Hepatocyte (in vitro differentiated cells): Measurements from ENCODE around the gene EGLN2.
"Not testable (repeated sequence)": the region's sequence is repeated elsewhere in the genome, so short reads cannot be mapped to it uniquely, and the experiment has no call there.

Source experiments
- CTCF ChIP-seq: fragments of 200-600 bp; sonication (generic); IDR thresholded peaks from 2 replicates; pipeline ENCODE4 v1.5.1; 2016; ENCODE audit warnings: antibody characterized with exemption, mild to moderate bottlenecking; ENCODE audit not compliant: poor library complexity
- EZH2 ChIP-seq: fragments of 200-600 bp; sonication (generic); IDR thresholded peaks from 2 replicates; pipeline ENCODE4 v1.6.1; 2016; ENCODE audit warnings: antibody characterized with exemption, mild to moderate bottlenecking, borderline replicate concordance

DNA sequence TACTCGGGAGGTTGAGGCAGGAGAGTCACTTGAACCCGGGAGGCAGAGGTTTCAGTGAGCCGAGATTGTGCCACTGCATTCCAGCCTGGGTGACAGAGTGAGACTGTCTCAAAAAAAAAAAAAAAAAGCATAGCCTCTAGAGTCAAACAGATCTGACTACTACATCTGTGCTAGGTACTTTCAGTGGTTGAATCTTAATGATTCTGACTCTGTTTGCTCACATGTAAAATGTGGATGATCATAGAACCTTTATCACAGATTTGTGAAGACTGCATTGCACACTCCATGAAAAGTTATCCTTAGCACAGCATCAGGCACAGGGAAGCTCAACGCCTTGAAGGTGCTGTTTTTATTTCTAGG lies 33.4 kb downstream of the EGLN2 start:
- not testable (repeated sequence) for TF ChIP-seq CTCF, EZH2
